COLO668 (cell line): ENCODE results near the gene PLK5.
"Not testable (repeated sequence)": the region's sequence is repeated elsewhere in the genome, so short reads cannot be mapped to it uniquely, and the experiment has no call there.

Experiments used
- DNase-seq: peaks from one replicate; lab custom pipeline; 2025; ENCODE audit not compliant: unreplicated experiment; lab: John Stamatoyannopoulos, UW

PLK5 gene

GRCh38 chr19:1507763-1508506 lies 15.9 kb upstream of the PLK5 start:
- DNase-seq, result peak; percentile 84

- DNase-seq, result no peak
These were observed 15.4 kb upstream of the PLK5 start for GRCh38 chr19:1508507-1508856.

- DNase-seq, result no peak
These were observed 14.1 kb upstream of the PLK5 start for GRCh38 chr19:1509602-1510441.

GRCh38 chr19:1510442-1510806 lies 13.5 kb upstream of the PLK5 start:
- DNase-seq, result no peak

GRCh38 chr19:1510807-1511206 lies 13.1 kb upstream of the PLK5 start:
- DNase-seq, result no peak

GRCh38 chr19:1511318-1512317 lies 12.3 kb upstream of the PLK5 start:
- DNase-seq, result no peak

GRCh38 chr19:1512671-1513498 lies 11.0 kb upstream of the PLK5 start, which contains the start of gene ADAMTSL5:
ADAMTSL5 (minus strand) TSS chr19:1513019; CDS start chr19:1510943, 2,076 bp downstream.
- peak; percentile 29 for DNase-seq

GRCh38 chr19:1513499-1514294 lies 10.2 kb upstream of the PLK5 start:
- DNase-seq, result peak; percentile 54

GRCh38 chr19:1514295-1514661 lies 9.6 kb upstream of the PLK5 start:
- DNase-seq, result no peak

- no peak for DNase-seq
These were observed 8.7 kb upstream of the PLK5 start for GRCh38 chr19:1514986-1515721.

- no peak for DNase-seq
These were observed 7.5 kb upstream of the PLK5 start for GRCh38 chr19:1516395-1516753.

- no peak for DNase-seq
These were observed 5.4 kb upstream of the PLK5 start for GRCh38 chr19:1518471-1518870.

- not testable (repeated sequence) for DNase-seq
These were observed 4.1 kb upstream of the PLK5 start for GRCh38 chr19:1519802-1520201.

GRCh38 chr19:1520203-1520780 lies 3.6 kb upstream of the PLK5 start:
- no peak for DNase-seq

GRCh38 chr19:1521636-1522035 lies 2.2 kb upstream of the PLK5 start:
- DNase-seq, result no peak

GRCh38 chr19:1522061-1522460 lies 1.8 kb upstream of the PLK5 start:
- no peak for DNase-seq

- no peak for DNase-seq
These were observed 1.0 kb upstream of the PLK5 start for GRCh38 chr19:1522838-1523237.

GRCh38 chr19:1524287-1524971 lies 552 bp downstream of the PLK5 start:
- no peak for DNase-seq
